Measurements from ENCODE around the gene PLEKHG2.
"Not testable (repeated sequence)": the region's sequence is repeated elsewhere in the genome, so short reads cannot be mapped to it uniquely, and the experiment has no call there.

The PLEKHG2 gene, protein sequence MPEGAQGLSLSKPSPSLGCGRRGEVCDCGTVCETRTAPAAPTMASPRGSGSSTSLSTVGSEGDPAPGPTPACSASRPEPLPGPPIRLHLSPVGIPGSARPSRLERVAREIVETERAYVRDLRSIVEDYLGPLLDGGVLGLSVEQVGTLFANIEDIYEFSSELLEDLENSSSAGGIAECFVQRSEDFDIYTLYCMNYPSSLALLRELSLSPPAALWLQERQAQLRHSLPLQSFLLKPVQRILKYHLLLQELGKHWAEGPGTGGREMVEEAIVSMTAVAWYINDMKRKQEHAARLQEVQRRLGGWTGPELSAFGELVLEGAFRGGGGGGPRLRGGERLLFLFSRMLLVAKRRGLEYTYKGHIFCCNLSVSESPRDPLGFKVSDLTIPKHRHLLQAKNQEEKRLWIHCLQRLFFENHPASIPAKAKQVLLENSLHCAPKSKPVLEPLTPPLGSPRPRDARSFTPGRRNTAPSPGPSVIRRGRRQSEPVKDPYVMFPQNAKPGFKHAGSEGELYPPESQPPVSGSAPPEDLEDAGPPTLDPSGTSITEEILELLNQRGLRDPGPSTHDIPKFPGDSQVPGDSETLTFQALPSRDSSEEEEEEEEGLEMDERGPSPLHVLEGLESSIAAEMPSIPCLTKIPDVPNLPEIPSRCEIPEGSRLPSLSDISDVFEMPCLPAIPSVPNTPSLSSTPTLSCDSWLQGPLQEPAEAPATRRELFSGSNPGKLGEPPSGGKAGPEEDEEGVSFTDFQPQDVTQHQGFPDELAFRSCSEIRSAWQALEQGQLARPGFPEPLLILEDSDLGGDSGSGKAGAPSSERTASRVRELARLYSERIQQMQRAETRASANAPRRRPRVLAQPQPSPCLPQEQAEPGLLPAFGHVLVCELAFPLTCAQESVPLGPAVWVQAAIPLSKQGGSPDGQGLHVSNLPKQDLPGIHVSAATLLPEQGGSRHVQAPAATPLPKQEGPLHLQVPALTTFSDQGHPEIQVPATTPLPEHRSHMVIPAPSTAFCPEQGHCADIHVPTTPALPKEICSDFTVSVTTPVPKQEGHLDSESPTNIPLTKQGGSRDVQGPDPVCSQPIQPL (N-terminal part only)

DNA sequence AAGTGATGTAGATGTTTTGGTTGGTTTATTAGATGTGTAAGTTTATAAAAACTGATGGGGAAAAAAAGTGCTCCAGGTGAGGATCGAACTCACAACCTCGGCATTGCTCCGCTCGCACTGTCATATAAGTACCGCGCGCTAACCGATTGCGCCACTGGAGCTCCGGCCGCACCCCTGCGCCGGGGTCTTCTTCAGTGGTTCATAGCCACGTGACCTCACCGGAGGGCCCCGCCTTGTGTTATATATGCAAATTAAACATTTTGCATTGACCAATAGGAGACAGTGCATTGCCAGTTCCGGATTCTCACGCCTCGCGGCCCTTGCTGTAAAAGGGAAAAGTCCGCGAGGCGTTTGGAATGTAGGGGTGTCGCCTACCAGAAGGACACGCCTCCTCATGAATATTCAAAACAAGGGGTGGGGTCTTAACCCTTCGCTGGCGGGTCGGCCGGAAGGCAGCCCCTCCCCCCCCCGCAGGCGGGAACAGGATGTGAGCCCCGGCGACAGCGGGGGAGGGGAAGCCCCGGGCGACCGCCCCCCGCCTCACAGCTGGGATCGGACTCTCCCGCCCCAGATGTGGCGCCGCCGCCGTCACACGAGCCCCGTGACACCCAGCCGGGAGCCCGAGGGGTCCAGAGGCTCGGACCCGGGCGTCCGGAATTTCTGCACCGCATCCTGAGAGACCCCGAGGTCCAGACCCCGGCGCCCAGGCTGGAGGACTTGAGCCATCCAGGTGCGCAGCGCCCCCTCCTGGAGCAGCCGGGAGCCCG lies at the start of gene PLEKHG2:
Gene PLEKHG2, plus strand, starts transcription at position 570 of the 767 bp plus-strand sequence. CDS start 1,418 bp downstream, outside the sequence.
- DNase-seq (ENCODE audit: low read depth in 4 of 4, low spot score in 1 of 4), result peak; percentile 88 to 99 (median 98)

- DNase-seq (ENCODE audit: low read depth in 4 of 4, low spot score in 1 of 4), result no peak
Measured at GRCh38 chr19:39362682-39363657, 49.5 kb upstream of the PLEKHG2 start.

- no peak for DNase-seq (ENCODE audit: low read depth in 4 of 4, low spot score in 1 of 4)
Measured at GRCh38 chr19:39363901-39364457, 48.5 kb upstream of the PLEKHG2 start.

- DNase-seq (ENCODE audit: low read depth in 4 of 4, low spot score in 1 of 4), result no peak
Measured at GRCh38 chr19:39365531-39365930, 46.9 kb upstream of the PLEKHG2 start.

- DNase-seq (ENCODE audit: low read depth in 4 of 4, low spot score in 1 of 4), result no peak
Measured at GRCh38 chr19:39369200-39369599, 43.3 kb upstream of the PLEKHG2 start.

- no peak for DNase-seq (ENCODE audit: low read depth in 4 of 4, low spot score in 1 of 4)
Measured at GRCh38 chr19:39370735-39371134, 41.7 kb upstream of the PLEKHG2 start.

- DNase-seq (ENCODE audit: low read depth in 4 of 4, low spot score in 1 of 4), result no peak
Measured at GRCh38 chr19:39372047-39372802, 40.2 kb upstream of the PLEKHG2 start.

DNA sequence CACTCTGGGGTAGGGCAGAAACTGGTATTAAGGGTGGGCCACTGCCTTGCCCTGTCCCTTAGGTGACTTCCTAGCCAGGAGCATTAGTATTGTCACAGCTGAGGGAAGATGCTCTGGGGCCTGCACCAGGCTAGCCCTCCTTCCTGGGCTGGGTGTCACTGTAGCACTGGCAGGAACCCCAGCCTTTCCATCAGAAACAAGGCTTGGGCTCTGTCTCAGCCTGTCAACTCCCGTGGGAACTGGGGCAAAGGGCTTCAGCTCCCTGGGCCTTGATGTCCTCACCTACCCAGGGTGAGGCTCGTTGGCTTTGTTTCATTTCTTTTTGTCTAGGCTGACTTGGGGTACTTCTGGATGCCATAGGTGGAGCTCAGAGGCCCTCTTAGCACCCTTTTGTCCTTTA lies 39.5 kb upstream of the PLEKHG2 start:
- DNase-seq (ENCODE audit: low read depth in 4 of 4, low spot score in 1 of 4), result no peak

GRCh38 chr19:39375929-39376328 lies 36.5 kb upstream of the PLEKHG2 start:
- DNase-seq (ENCODE audit: low read depth in 4 of 4, low spot score in 1 of 4), result no peak

- DNase-seq (ENCODE audit: low read depth in 4 of 4, low spot score in 1 of 4), result no peak
Measured at GRCh38 chr19:39377373-39378362, 34.8 kb upstream of the PLEKHG2 start.

GRCh38 chr19:39379366-39379765 lies 33.1 kb upstream of the PLEKHG2 start:
- DNase-seq (ENCODE audit: low read depth in 4 of 4, low spot score in 1 of 4), result not testable (repeated sequence)

DNA sequence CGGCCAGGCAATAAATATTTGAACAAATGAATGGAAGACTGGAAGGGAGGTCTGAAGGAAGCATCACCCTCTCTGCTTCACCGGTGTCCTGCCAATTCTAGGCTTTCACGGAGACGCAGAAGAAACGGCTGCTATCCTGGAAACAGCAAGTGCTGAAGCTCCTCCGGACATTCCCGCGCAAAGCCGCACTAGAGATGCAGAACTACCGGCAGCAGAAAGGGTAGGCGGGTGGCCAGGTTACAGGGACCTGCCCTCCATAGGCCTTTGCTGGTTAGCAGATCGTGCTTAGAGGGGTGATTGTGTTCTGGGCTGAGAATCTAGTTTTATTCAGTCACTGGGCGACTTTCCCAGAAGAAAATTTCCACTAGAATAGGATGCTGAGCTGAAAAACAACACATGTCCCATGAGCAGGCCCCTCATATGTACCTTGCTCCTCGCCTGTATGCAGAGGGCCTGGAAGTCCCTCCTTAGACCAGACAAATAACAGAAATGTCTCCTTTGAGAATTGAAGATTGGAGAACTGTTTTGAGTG lies 32.5 kb upstream of the PLEKHG2 start:
- DNase-seq (ENCODE audit: low read depth in 4 of 4, low spot score in 1 of 4), result no peak

DNA sequence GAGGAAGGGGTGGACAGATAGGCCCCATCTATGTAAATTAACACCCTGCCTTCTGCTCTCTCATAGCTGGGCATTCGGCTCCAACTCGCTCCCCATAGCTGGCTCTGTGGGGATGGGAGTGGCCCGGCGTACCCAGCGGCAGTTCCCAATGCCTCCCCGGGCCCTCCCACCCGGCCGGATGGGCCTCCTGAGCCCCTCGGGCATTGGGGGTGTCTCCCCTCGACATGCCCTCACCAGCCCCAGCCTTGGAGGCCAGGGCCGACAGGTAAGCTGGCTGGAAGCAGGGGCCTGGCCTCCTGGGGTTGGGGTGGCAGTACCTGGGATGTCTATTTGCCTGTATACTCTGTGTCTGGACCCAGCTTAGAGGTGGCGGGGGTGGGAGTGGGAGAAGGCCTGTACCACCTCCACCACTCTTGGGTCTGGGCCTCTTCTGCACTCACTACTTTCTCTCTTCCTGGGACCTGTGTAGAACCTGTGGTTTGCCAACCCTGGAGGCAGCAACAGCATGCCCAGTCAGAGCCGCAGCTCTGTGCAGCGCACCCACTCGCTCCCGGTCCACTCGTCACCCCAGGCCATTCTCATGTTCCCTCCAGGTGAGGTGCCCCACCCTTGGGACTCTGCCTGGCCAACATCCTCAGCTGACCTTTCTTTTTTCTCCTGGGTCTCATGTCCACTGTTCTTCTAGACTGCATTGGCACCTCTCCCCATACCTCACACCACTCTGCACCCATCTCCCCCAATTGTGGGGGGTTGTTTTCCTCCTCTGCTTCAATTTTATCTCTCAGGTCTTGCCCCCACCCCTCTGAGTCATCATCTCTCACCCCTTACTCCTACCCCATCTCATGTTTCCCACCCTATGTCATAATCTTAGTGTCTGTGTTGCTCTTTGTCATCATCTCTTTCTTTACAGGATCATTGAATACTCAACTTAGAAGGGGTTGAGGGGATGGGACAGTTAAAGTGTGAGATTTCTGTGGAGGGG lies 31.7 kb upstream of the PLEKHG2 start:
- DNase-seq (ENCODE audit: low read depth in 4 of 4, low spot score in 1 of 4), result no peak

DNA sequence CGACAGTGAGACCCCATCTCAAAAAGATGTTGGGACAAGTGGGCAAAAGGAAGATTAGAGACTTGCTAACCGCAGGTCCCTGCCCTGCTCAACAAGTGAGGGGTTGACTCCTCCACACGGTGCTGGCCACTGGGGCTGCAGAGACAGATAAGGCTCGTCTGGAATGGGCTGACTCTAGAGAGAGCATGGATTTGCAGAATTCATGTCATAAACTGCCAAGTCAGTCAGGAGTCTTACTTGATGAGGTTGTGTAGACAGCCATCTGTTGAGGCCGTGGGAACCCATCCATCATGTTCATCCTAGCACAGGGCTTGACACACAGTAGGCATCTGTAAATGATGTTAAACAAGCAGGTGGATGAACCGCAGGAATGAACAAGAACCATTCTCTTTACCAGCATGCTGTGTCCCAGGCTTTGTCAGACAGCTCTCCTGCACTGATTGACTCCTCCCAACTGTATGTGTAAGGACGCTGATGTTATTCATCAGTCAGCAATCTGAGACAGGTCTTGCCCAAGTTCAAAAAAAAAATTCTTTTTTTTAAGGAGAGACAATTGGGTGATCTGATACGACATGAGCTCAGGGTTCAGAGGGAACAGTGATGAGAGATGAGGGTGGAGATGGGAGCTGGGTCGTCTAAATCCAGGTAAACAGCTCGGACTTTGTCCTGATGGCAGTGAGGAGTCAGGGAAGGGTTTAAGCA lies 30.4 kb upstream of the PLEKHG2 start:
- DNase-seq (ENCODE audit: low read depth in 4 of 4, low spot score in 1 of 4), result no peak
